M059J (cell line): ENCODE results near the gene TTC17. TPM values are rescaled to one million over a fixed set of nuclear protein-coding genes. Genes with fewer than 3 reads are reported as not detected.
A peak's percentile ranks its signal among the peaks of the same experiment; 100 is the strongest.
"Not testable (repeated sequence)": the region's sequence is repeated elsewhere in the genome, so short reads cannot be mapped to it uniquely, and the experiment has no call there.

Experiments
- DNase-seq: peaks from one replicate; pipeline ENCODE4 v3.0.0-alpha.2; 2012; ENCODE audit warnings: low read depth
- total RNA-seq: library from RNA; depleted of rRNA; stranded (reverse); fragments of >200 nt; shearing (Covaris generic); gene quantifications from 2 replicates; pipeline ENCODE4 v1.2.3, GENCODE V29; 2014; rRNA removed

TTC17 gene
- total RNA-seq: 52.7 and 59.4 TPM in 2 replicates

DNA sequence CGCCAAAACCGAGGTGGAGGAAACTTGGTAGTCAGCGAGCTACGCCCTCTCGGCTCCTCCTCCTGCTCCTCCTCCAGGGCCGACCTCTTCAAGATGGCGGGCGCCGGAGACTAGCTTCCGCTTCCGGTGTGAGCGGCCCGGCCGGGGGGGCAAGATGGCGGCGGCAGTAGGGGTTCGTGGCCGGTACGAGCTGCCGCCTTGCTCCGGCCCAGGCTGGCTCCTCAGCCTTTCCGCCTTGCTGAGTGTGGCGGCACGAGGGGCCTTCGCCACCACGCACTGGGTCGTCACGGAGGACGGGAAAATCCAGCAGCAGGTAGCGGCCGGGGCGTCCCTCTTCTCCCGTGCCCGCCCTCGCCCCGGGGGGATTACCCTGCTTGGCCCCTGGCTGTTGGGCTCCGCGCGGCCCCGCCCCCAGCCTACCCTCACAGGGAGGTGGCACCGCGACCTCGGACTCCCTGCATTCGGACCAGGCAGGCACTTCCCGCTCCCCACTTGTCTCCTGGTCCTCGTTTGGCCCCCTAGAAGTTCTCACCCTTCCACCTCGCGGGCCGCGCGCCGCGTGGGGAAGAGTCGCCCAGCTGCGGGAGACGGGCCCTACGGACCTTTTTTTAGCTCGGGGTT lies at the start of gene TTC17:
Gene TTC17 (plus strand): TSS at position 120 of the 621 bp plus-strand sequence. CDS start 35 bp downstream, at position 155.
- peak; percentile 94 for DNase-seq

GRCh38 chr11:43311791-43312607 lies 46.7 kb upstream of the TTC17 start, which contains the start of gene API5:
Gene API5, plus strand, starts transcription at chr11:43311996. Its CDS starts 132 bp downstream, at chr11:43312128.
- DNase-seq: peak; percentile 93

DNA sequence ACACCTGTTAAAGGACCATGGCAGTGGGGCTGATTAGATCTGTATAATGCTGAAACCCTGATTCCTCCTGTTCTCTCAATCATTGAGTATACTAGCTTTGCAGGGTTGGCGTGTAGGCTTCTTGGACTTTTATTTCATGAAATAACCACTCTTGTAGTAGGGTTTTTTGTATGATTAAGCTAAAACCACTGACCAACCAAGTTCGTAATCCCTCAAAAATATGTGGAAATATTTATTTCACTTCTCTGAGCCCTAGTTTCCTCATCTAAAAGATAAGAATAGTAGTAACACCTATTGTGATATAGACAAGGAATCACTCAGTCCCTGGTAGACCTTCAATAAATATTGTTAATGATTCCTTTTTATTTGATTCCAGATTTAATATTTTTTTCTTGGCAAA lies 42.8 kb upstream of the TTC17 start:
- peak; percentile 15 for DNase-seq

- peak; percentile 76 for DNase-seq
These were observed 42.3 kb upstream of the TTC17 start for GRCh38 chr11:43316451-43316850.

- DNase-seq: peak; percentile 86
These were observed 30.7 kb upstream of the TTC17 start for GRCh38 chr11:43327987-43328386.

GRCh38 chr11:43328482-43328881 lies 30.2 kb upstream of the TTC17 start:
- DNase-seq: no peak

DNA sequence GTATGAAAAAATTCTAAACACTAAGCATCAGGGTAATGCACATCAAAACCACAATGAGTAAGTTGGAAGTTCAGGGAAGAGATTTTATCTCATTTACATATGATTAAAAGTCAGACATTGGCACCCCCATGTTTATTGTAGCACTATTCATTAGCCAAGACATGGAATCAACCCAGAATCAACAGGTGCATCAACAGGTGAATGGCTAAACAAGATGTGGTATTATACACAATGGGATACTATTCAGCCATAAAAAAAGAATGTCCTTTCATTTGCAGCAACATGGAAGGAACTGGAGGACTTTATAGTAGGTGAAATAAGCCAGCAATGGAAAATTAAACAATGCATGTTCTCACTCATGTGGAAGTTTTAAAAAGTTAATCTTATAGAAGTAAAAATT lies 17.6 kb upstream of the TTC17 start:
- DNase-seq: no peak

- DNase-seq: not testable (repeated sequence)
These were observed 7.3 kb upstream of the TTC17 start for GRCh38 chr11:43351426-43351825.

GRCh38 chr11:43354311-43354710 lies 4.4 kb upstream of the TTC17 start:
- no peak for DNase-seq

DNA sequence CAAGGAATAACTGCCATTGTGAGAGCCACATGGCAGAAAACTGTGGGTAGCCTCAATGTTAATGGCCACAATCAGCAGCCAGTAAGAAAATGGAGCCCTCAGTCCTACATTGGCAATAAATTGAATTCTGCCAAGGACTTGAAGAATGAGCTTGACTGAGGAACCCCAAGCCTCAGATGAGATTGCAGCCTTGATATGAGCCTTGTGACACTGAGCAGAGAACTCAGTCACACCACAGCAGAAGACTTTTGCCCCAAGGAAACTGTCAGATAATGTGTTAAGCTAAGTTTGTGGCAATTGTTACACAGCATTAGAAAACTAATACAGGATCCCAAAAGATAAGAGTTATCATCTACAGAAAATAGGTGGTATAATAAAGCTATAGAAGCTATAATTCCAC lies 2.4 kb upstream of the TTC17 start:
- DNase-seq: no peak

DNA sequence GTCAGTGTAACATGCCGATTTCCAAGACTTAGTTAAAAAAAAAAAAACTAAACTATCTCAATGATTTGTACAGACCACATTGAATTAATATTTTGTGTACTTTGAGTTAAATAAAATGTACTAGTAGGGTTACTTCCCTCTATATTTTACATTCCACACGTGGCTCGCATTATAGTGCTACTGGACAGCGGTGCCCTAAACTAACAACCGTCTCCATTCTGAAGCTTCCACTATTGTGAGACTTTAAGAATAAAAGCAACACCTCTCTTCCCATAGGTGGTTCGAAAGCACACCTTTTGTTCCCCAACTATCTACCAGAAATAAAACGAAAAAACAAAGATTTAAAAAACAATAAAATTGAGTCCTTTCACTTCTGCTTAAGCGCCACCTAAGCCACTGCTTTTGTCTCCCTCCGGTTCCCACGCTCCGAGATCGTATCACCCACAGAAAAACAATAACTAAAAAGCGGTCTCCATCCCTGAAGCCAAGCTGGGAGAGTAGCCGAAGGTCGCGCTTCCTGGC lies 380 bp upstream of the TTC17 start:
- DNase-seq: peak; percentile 19

DNA sequence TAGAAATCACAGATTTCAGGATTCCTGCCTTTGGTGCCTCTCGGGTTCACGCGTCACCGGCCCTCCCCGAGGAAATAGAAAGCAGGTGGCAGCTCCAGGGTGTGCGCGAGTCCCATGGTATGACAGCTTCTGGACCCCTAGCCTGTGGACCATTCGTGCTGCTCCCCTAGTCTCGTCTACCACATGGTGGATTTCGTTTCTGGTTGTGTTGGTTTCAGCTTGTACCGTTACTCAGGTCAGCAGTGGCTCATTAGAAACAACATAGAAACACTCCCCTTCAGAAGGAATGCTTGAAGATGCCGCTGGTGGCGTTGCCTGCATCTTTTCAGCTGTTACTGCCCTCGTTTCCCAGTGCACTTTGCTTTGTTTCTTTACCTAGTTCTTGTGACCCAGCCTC lies 700 bp downstream of the TTC17 start:
- peak; percentile 60 for DNase-seq

GRCh38 chr11:43360361-43361032 lies 1.8 kb downstream of the TTC17 start:
- DNase-seq: no peak

DNA sequence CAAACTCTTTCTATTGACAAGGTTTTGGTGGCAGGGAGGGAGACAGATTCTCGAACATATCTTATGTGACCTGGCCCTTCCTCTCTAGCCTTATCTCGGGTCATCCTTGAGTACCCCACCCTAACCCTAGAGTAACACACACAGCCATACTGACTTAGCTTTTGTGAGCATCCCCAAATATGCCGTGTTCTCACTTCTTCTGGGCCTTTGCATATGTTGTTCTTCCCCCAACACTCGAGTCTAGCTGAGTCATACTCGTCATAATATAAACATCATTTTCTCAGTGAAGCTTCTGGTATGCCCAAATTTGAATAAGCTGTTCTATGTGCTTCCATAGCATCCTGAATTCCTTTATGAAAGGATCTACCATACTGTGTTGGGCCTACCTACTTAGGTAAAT lies 8.0 kb downstream of the TTC17 start:
- peak; percentile 47 for DNase-seq

- DNase-seq: no peak
These were observed 8.9 kb downstream of the TTC17 start for GRCh38 chr11:43367382-43368178.

GRCh38 chr11:43376065-43376464 lies 17.3 kb downstream of the TTC17 start:
- no peak for DNase-seq

DNA sequence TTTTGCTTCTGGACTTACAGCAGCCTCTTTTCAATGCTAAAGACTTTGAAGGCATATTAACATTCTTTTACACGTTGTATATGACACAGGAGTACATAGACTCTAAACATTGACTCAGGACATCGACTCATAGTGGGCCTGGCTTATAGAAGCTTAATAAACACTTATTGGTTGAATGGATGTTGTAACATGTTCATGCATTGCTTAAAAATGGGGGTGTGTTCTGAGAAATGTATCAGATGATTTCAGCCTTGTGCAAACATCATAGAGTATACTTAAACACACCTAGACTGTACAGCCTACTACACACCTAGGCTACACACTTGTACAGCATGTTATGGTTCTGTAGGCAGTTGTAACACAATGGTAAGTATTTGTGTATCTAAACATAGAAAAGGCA lies 17.9 kb downstream of the TTC17 start:
- peak; percentile 72 for DNase-seq

DNA sequence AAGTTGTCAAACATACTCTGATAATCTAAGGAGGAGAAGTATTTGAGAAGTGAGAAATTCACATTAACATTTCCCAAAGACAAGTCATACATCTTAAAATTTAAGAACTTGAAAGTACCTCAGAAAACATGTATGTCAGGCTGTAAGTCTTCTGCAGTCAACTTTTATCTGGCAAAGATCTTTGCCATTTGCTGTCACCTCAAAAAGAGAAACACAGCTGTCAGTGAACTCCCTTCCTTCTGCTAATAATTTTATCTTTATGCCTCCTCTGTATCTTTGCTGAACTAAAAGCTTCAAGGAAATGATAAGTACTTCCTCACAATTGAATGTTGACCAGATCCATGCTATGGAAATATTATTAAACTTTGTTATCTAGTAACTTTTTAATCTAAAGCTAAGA lies 18.7 kb downstream of the TTC17 start:
- DNase-seq: no peak

DNA sequence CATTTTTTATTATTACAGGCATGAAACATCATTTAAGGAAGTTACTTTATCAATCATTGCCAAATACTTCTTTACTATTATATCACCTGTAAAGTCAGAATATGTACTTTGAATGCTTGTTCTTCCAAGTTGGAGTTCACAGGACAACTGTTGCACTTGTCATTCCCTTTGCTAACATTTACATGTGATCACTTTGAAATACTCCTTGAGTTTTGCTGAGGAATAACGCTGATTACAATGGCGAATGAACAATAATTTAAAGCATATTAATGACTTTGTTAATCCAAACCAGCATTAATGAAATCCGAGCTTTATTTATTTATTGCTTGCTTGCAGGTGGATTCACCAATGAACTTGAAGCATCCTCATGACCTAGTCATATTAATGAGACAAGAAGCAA lies 20.2 kb downstream of the TTC17 start:
- no peak for DNase-seq

- DNase-seq: no peak
These were observed 23.1 kb downstream of the TTC17 start for GRCh38 chr11:43381802-43382201.

DNA sequence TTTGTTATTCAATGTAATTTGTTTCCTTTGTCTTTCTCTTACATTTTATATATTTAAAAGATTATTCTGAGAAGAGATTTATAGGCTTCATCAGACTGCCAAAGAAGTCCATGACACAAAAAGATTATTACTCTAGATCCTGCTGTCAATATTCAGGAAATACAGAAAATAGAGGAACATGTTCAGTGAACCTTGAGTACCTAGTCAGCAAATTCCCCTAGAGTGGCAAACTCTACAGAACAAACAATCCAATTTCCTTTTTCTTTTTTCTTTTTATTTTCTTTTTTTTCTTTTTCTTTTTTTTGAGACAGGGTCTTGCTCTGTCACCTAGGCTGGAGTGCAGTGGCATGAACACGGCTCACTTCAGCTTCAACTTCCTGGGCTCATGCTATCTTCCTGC lies 23.9 kb downstream of the TTC17 start:
- no peak for DNase-seq

DNA sequence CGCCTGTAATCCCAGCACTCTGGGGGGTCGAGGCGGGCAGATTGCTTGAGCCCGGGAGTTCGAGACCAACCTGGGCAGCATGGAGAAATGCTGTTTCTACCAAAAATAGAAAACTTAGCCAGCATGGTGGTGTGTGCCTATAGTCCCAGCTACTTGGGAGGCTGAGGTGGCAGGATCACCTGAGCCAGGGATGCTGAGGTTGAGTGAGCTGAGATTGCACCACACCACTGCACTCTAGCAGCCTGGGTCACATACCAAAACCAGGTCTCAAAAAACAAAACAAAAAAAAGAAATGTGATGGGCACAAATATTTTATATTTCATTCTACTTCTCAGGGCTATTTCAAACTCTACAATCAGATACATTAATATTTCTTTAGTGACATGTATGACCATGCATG lies 25.7 kb downstream of the TTC17 start:
- no peak for DNase-seq
